Measurements from ENCODE around the gene RNF169.

- TF ChIP-seq, protein P1, sequence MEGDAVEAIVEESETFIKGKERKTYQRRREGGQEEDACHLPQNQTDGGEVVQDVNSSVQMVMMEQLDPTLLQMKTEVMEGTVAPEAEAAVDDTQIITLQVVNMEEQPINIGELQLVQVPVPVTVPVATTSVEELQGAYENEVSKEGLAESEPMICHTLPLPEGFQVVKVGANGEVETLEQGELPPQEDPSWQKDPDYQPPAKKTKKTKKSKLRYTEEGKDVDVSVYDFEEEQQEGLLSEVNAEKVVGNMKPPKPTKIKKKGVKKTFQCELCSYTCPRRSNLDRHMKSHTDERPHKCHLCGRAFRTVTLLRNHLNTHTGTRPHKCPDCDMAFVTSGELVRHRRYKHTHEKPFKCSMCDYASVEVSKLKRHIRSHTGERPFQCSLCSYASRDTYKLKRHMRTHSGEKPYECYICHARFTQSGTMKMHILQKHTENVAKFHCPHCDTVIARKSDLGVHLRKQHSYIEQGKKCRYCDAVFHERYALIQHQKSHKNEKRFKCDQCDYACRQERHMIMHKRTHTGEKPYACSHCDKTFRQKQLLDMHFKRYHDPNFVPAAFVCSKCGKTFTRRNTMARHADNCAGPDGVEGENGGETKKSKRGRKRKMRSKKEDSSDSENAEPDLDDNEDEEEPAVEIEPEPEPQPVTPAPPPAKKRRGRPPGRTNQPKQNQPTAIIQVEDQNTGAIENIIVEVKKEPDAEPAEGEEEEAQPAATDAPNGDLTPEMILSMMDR (IDR thresholded peaks at IDR 0.05): no peak
- TF ChIP-seq, protein P2, sequence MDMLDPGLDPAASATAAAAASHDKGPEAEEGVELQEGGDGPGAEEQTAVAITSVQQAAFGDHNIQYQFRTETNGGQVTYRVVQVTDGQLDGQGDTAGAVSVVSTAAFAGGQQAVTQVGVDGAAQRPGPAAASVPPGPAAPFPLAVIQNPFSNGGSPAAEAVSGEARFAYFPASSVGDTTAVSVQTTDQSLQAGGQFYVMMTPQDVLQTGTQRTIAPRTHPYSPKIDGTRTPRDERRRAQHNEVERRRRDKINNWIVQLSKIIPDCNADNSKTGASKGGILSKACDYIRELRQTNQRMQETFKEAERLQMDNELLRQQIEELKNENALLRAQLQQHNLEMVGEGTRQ (IDR thresholded peaks at IDR 0.05): no peak
Observed at GRCh38 chr11:74791333-74792100, 42.9 kb downstream of the RNF169 start.
